GM15510 (cell line): ENCODE results near the gene NVL.

Experiments used
- POLR2A ChIP-seq: IDR thresholded peaks from 3 replicates; pipeline ENCODE4 v1.6.1; 2011; ENCODE audit warnings: borderline replicate concordance; ENCODE audit not compliant: insufficient read length; ENCODE audit errors: extremely low read depth

NVL gene

DNA sequence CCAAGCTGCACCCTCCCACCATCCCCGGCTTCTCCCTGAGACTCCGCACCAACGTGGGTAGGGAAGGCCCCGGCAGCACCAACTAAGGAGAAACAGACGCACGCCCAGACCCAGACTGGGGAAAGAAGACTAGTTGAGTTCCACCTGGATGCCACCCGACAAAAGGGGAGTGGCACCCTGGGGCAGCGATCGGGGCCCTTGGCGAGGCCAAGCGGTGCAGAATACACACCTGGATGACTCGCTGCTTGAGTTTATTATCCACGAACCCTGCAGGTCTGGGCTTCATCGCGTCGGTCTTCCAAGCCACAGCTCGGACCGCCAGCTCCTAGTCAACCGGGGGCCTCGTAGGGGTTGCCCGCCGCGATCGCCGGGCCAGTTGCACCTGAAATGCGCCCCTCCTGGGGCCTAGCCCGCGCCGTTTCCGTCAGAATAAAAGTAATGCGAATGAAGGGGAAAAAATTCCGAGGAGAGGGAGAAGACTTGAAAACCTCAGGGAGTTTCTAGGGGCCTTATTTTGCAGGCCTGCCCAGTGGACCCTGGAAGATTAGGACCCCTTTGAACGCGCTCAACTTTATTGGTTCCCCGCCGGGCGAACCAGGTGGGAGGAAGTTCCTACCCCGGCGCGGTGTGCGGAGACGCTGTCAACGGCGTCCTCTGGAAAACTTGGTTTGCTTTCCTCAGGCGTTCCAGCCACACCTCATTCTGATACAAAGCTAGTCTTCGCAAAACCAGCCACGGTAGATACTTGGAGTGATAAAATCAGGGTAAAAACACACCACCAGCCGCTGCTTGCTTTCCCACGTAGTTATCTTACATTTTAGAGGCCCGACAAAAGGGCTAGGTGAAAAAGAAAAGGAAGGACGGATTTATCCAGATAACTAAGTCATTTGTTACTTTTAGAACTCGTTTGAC lies at the start of gene NVL:
Gene NVL (minus strand): TSS at position 331 of the 912 bp plus-strand sequence. CDS start 45 bp downstream, at position 286.
- peak; percentile 59 for TF ChIP-seq POLR2A

DNA sequence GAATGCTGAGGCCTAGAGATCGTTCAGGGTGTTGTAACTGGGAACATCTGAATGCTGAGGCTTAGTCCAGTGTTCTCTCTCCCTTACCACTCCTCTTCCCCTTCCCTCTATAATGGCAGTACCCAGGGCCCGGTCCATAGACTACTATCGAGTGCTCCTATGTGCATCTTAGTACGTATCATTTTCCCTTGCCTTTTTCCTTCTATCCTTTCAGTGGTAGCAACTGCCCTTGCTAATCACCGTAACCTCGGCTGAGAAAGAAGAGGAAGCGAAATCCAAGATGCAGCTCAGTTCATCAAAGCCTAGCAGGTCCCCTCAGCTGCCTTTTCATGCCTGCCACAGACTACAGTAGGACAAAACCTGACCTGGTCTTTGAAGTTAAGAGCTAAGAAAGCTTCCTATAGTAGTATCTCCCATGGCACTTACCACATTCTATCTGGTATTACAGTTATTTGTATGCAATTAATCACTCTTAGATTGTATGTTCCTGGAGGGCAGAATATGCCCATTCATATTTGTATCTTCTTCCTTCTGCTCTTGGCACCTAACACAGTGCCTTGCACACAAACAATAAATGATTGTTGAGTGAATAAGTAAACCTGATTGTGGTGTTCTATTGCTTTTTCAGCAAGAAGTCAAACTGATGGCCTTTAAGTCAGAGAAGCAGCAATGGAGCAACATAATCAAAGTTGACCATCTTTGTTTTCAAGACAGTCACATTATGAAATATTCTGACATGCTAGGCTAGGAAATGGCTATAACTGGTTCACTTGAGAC lies 49.1 kb upstream of the NVL start:
- TF ChIP-seq POLR2A, result no peak

DNA sequence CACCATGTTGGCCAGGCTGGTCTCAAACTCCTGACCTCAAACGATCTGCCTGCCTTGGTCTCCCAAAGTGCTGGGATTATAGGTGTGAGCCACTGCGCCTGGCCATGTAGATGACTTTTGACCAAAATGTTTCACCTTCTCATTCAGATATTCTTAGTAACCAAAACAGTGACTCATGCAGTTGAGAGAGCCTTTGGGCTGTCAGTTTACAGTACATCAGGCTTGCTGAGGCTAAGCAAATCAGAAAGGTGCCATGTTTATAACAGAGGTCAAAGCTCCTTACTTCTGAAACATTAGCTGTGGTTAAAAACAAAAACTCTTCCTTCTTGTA lies 47.7 kb upstream of the NVL start:
- TF ChIP-seq POLR2A, result no peak

DNA sequence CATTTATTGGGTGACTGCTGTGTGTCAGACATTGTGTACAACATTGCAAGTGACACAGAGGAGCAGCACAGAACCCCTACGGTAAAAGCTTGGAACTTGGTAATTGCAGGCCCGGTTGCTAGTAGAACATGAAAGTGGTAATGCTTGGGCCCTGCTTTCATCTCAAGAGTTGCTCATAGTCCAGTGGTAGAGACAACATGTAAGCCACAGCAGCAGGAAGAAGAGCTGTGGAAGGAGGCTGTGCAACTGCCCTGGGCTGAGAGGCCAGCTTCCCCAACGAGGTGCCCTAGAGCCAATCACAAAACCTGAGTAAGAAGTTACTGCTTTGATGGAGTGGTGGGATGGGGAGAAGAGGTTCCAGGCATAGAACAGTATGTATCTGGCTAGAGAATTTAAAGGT lies 45.1 kb upstream of the NVL start:
- no peak for TF ChIP-seq POLR2A

DNA sequence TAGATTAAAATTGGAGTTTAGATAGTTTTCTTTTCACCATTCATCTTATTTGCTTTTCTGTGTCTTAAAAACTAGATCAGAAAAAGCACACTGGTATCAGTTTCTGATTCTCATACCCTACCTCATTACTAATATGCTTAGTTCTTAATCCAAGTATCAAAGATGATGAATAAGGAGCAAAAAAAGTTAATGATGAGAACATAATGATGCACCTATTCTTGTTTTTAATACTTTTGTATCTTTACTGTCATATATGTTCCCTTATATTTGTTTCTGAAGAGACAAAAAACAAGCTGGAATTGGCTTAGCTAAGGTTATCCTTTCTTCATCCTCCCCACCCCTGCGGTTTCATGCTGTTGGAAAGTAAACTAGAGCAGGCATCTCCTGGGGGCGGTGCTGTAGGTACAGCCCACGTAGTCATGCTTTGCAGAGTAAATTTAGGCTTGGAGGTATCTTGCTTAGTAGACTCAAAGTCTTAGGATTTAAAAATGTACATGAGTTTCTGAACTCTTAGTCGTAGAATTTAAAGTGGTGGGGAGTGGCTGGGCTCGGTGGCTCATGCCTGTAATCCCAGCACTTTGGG lies 43.1 kb upstream of the NVL start:
- no peak for TF ChIP-seq POLR2A

DNA sequence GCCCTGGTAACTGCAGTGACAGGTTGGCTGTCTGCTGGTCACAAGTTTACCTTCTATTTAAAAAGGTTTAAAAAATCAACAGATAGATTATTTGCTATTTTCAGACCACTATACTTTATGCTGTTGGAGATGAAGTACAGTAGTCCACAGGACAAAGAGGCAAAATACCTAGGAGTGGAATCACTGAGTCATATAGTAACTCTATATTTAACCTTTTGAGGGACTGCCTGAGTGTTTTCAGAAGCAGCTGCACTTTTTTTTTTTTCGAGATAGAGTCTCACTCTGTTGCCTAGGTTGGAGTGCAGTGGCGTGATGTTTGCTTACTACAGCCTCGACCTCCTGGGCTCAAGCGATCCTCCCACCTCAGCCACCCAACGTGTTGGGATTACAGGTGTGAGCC lies 38.4 kb upstream of the NVL start:
- no peak for TF ChIP-seq POLR2A

DNA sequence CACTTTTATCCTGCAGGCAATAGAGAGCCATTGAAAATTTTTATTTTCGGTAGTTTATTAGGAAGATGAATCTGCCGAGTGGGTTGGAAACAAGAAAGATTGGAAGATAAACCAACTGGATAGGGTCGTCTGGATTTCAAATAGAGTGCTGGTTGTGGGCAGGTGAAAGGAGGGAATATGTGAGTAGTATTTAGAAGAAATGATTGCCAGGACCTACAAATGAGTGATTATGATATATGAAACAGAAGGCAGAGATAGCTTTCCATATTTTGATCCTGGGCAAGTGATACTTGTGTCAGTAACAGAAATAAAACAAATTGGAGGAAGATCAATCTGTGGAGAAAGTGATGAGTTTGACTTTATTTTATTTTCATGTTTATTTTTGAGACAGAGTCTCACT lies 29.2 kb upstream of the NVL start:
- no peak for TF ChIP-seq POLR2A

DNA sequence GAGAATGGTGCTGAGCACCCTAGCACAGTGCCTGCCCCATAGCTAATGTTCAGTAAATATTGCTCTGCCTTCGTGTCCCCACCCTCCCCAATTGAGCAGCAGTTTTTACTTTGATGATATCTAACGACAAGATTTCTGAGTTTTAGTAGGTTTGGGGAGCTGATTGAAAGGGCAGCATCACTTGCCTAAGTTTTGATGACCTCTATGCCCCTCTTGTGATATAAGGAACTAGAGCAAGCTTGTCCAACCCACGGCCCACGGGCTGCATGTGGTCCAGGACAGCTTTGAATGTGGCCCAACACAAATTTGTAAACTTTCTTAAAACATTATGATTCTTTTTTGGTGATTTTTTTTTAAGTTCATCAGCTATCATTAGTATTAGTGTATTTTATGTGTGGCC lies 28.3 kb upstream of the NVL start:
- TF ChIP-seq POLR2A, result no peak

DNA sequence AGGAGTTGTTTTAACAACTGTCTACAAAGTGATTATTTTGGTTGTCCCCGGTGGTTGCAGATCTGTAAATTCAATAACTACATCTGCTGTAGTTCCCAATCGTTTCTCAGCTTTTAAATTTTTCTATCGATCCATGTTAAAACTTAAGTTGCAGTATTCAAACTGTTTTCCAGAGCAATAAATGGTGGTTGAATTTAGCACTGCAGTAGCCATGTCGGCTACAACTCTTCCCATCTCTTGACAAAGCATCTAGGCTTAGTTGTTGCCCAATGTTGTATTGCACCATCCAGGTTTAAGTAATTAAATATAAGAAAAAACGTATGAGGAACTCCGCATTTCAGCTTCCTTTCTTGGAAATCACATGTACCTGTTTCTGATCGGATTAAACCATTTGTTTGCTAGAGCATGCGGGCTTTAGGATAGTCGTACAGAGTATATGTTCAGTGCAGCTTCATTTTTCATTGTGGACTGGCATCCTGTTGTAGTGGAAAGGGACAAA lies 27.7 kb upstream of the NVL start:
- no peak for TF ChIP-seq POLR2A

DNA sequence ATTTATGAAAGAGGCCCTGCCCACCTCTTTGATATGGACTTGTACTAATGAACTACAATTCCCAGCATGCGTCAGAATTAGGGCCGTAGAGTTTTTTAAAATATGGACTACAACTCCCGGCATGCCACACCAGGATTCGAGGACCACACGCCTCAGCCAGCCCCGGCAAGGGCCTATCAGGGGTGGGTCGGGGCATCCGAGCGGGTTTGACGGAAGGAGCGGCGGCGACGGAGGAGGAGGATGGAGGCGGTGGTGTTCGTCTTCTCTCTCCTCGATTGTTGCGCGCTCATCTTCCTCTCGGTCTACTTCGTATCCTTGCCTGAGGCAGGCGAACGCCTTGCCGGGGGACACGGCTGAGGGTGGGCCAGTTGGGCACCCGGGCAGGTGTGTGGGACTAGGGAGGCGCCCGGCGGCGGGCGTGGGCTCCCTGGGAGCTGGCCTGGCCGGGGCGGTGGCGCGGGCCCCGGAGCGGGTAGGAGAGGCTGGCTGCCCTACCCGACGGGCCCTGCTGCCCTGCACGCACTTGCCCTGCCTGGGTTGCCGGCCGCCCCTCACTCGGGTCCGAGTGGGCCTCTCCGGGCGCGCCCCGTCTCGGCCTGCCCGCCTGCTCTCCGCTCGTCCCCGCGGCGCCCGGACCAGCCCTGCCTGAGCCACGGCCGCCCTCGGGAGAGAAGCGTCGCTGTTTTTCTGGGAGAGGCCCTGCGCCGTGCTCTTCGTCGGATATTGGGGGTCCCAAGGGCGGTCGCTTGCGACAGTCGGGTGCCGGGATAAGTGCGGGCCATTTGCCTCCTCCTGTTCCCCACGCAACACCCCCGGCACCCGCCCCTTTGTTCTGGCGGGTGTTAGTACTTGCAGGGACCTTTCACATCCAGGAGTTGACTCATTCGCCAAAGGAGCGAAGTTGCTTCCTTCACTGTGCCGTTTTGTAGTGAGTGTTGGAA lies 27.0 kb upstream of the NVL start, which contains the start of gene CNIH4:
Gene CNIH4 (plus strand): TSS at position 195 of the 941 bp plus-strand sequence. CDS start 46 bp downstream, at position 241.
- peak; percentile 79 for TF ChIP-seq POLR2A

DNA sequence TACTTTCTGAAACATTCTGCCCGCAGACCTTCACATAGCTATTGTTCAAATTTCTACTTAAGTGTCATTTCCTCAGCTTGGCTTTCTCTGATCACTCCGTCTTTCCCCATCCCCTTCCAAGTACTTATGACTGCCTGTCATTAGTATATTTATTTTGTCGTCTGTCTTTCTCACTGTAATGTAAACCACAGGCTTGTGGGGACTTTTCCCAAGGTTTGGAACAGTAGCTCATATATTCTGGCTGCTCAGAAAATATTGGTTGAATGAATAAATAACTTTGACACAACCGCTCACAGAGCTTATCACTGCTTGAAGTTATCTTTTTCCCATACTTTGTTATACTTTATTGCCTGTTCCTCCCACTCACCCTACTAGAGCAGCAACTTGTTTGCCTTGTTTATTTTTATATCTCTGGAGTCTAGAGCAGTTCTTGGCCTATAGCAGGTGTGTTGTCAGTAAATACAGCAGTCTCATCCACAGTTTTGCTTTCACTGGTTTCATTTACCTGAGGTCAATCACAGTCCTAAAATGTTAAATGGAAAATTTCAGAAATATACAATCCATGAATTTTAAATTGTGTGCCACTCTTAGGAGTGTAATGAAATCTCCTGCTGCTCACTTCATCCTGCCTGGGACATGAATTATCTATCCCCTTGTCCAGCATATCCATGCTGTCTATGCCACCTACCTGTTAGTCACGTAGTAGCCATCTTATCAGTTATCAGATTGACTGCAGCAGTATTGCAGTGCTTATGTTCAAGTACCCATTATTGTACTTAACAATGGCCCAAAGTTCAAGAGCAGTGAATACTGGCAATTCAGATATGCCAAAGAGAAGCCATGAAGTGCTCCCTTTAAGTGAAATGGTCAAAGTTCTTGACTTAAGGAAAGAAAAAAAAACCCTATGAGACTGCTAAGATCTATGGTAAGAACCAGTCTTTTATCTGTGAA lies 24.3 kb upstream of the NVL start:
- no peak for TF ChIP-seq POLR2A

DNA sequence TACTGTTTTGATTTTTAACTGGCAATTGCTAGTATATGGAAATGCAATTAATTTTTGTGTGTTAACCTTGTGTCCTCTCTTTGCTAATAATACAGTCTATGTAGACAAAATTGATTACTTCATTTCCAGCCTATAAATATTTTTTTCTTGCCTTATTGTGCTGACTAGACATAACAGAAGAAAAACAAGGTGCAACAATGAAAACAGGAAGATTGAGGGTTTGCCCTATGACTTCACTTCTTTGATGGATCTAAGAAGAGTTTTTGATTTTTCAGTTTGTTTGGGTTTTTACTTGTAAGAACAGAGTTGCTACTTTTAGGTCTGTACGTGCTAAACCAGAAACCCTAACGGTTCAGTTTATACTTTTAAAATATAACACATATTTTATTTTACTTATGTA lies 18.2 kb upstream of the NVL start:
- TF ChIP-seq POLR2A, result no peak

DNA sequence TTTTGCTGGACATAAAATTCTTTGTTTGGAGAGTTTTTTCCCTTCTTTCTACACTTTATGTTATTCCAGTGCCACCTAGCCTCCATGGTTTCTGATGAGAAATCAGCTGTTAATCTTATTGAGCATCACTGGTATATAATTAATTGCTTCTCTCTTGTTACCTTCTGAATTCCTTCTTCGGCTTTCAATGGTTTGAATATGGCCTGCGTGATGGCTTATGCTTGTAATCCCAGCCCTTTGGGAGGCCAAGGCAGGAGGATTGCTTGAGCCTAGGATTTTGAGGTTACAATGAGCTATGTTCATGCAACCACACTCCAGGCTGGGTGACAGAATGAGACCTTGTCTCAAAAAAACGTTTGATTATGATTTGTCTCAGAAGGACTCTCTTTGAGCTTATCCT lies 13.7 kb upstream of the NVL start:
- TF ChIP-seq POLR2A, result no peak
